H1 (cell line): ENCODE data around the gene LAMC3. TPM values are rescaled to one million over a fixed set of nuclear protein-coding genes. Genes with fewer than 3 reads are reported as not detected.
A peak's percentile ranks its signal among the peaks of the same experiment; 100 is the strongest.

Source experiments
- CTCF ChIA-PET: fragments of 300-600 bp; sonication (Branson Sonifier 250); formaldehyde crosslinking; loops from one replicate; lab custom pipeline; 2021; ENCODE audit not compliant: partially characterized antibody; lab: Charles Lee
- POLR2A ChIA-PET: fragments of 300-600 bp; sonication (Branson Sonifier 250); formaldehyde crosslinking; loops from one replicate; lab custom pipeline; 2021; ENCODE audit warnings: inconsistent platforms; ENCODE audit not compliant: partially characterized antibody; lab: Charles Lee
- DNase-seq, 2 experiments: peaks; one replicate each; pipeline versions ENCODE4 v3.0.0 to v3.0.0-alpha.2; 2010 to 2022; ENCODE audit warnings: low spot score in 2 of 2, low read depth in 1 of 2, mixed read lengths in 1 of 2
- FAIRE-seq: peaks from 2 replicates; lab custom pipeline; 2011; peaks lifted over from hg19 to GRCh38; lab: Jason Lieb, UNC
- H2AFZ ChIP-seq: 2 replicates; pipeline ENCODE4 v1.8.1; 2012; ENCODE audit warnings: low read length, inconsistent platforms
- H2AK5ac ChIP-seq: 2 replicates; pipeline ENCODE4 v1.6.1; 2013; ENCODE audit warnings: low read depth, low read length
- H2BK120ac ChIP-seq: replicated peaks from 2 replicates; pipeline ENCODE3; 2013; ENCODE audit warnings: low read depth, low read length, inconsistent platforms
- H2BK12ac ChIP-seq: 2 replicates; pipeline ENCODE4 v1.6.1; 2013; ENCODE audit warnings: low read depth, low read length
- H2BK15ac ChIP-seq: 2 replicates; pipeline ENCODE4 v1.6.1; 2013; ENCODE audit warnings: low read length
- H2BK20ac ChIP-seq: 2 replicates; pipeline ENCODE4 v1.6.1; 2013; ENCODE audit warnings: low read length
- H2BK5ac ChIP-seq: 2 replicates; pipeline ENCODE4 v1.6.1; 2013; ENCODE audit warnings: low read depth, low read length
- H3K14ac ChIP-seq: 2 replicates; pipeline ENCODE4 v1.6.1; 2013; ENCODE audit warnings: inconsistent platforms; ENCODE audit not compliant: insufficient read length
- H3K18ac ChIP-seq: 2 replicates; pipeline ENCODE4 v1.6.1; 2013; ENCODE audit warnings: low read length; ENCODE audit errors: extremely low read depth
- H3K23ac ChIP-seq: 2 replicates; pipeline ENCODE4 v1.6.1; 2013; ENCODE audit warnings: inconsistent platforms; ENCODE audit not compliant: insufficient read length
- H3K23me2 ChIP-seq: 2 replicates; pipeline ENCODE4 v1.6.1; 2013; ENCODE audit warnings: low read depth, low read length
- H3K27ac ChIP-seq: 2 replicates; pipeline ENCODE4 v1.6.1; 2011; ENCODE audit warnings: low read depth, low read length, inconsistent platforms
- H3K27me3 ChIP-seq, 4 experiments: replicated peaks in 1 of 4; 1 replicate in 1 of 4; 2 replicates in 3 of 4; pipeline versions ENCODE4 v1.6.1 to v1.8.1; 2011 to 2013; ENCODE audit warnings: low read length in 3 of 4, mild to moderate bottlenecking in 3 of 4, inconsistent platforms in 2 of 4, mixed read lengths in 2 of 4, moderate library complexity in 1 of 4; ENCODE audit not compliant: control insufficient read depth in 3 of 4, insufficient read depth in 3 of 4; ENCODE audit errors: extremely low read depth in 1 of 4
- H3K36me3 ChIP-seq, 4 experiments: 2 replicates each; pipeline versions ENCODE4 v1.6.1 to v1.8.1; 2011 to 2013; ENCODE audit warnings: mild to moderate bottlenecking in 4 of 4, low read length in 3 of 4, moderate library complexity in 2 of 4, control low read depth in 1 of 4, inconsistent platforms in 1 of 4; ENCODE audit not compliant: insufficient read depth in 4 of 4, control insufficient read depth in 2 of 4
- H3K4ac ChIP-seq: replicated peaks from 2 replicates; pipeline ENCODE3; 2013; ENCODE audit warnings: low read length, low read depth, mixed read lengths, inconsistent platforms; ENCODE audit not compliant: insufficient read length
- H3K4me1 ChIP-seq, 4 experiments: replicated peaks in 1 of 4; 1 replicate in 1 of 4; 2 replicates in 3 of 4; pipeline versions ENCODE4 v1.6.1 to v1.8.1; 2011 to 2013; ENCODE audit warnings: low read length in 3 of 4, inconsistent platforms in 2 of 4, mixed read lengths in 1 of 4; ENCODE audit not compliant: insufficient read depth in 4 of 4, control insufficient read depth in 3 of 4
- H3K4me2 ChIP-seq, 2 experiments: 2 replicates each; pipeline versions ENCODE4 v1.6.1 to v1.8.1; 2011 to 2013; ENCODE audit warnings: low read depth in 2 of 2, low read length in 2 of 2, control low read depth in 1 of 2, inconsistent platforms in 1 of 2, mild to moderate bottlenecking in 1 of 2; ENCODE audit not compliant: insufficient read depth in 1 of 2
- H3K4me3 ChIP-seq, 4 experiments: fragments of 200-600, 300-600 bp in 1 of 4; sonication (generic), shearing (Covaris generic), sonication (Bioruptor Twin) in 1 of 4; 2 replicates each; pipeline versions ENCODE4 v1.5.1 to v1.8.1; 2011 to 2016; ENCODE audit warnings: low read length in 4 of 4, low read depth in 3 of 4, control low read depth in 2 of 4, inconsistent platforms in 2 of 4, mild to moderate bottlenecking in 2 of 4, mixed read lengths in 1 of 4, moderate library complexity in 1 of 4; ENCODE audit not compliant: insufficient read depth in 2 of 4; ENCODE audit errors: extremely low read depth in 1 of 4
- H3K56ac ChIP-seq: replicated peaks from 2 replicates; pipeline ENCODE3; 2013; ENCODE audit warnings: low read depth, mild to moderate bottlenecking, mixed read lengths, low read length, inconsistent platforms; ENCODE audit not compliant: insufficient read length
- H3K79me1 ChIP-seq: 2 replicates; pipeline ENCODE4 v1.6.1; 2013; ENCODE audit warnings: low read depth, low read length, control low read depth
- H3K79me2 ChIP-seq, 2 experiments: 2 replicates each; pipeline versions ENCODE4 v1.6.1 to v1.8.1; 2012 to 2013; ENCODE audit warnings: low read length in 2 of 2, mild to moderate bottlenecking in 2 of 2, inconsistent platforms in 1 of 2; ENCODE audit not compliant: insufficient read depth in 2 of 2, control insufficient read depth in 1 of 2
- H3K9ac ChIP-seq, 4 experiments: replicated peaks in 1 of 4; 1 replicate in 1 of 4; 2 replicates in 3 of 4; pipeline versions ENCODE4 v1.6.1 to v1.8.1; 2011 to 2013; ENCODE audit warnings: low read depth in 3 of 4, low read length in 3 of 4, control low read depth in 2 of 4, mild to moderate bottlenecking in 2 of 4, moderate library complexity in 2 of 4, inconsistent platforms in 1 of 4; ENCODE audit errors: extremely low read depth in 1 of 4
- H3K9me3 ChIP-seq, 2 experiments: 2 replicates each; pipeline versions ENCODE4 v1.6.1 to v1.8.1; 2012 to 2013; ENCODE audit warnings: mild to moderate bottlenecking in 2 of 2, moderate library complexity in 2 of 2, control low read depth in 1 of 2, inconsistent platforms in 1 of 2, low read depth in 1 of 2, low read length in 1 of 2, mixed read lengths in 1 of 2; ENCODE audit not compliant: insufficient read depth in 2 of 2
- H4K20me1 ChIP-seq, 2 experiments: replicated peaks in 1 of 2; 2 replicates each; pipeline versions ENCODE3 to v1.8.1; 2011 to 2013; ENCODE audit warnings: inconsistent platforms in 2 of 2, low read length in 2 of 2, mild to moderate bottlenecking in 1 of 2; ENCODE audit not compliant: insufficient read depth in 2 of 2, control insufficient read depth in 1 of 2
- H4K5ac ChIP-seq: 2 replicates; pipeline ENCODE4 v1.6.1; 2013; ENCODE audit warnings: low read length, low read depth, mixed read lengths, inconsistent platforms; ENCODE audit not compliant: insufficient read length
- H4K8ac ChIP-seq: 2 replicates; pipeline ENCODE4 v1.8.0; 2013; ENCODE audit warnings: mild to moderate bottlenecking, moderate library complexity, low read length, inconsistent platforms; ENCODE audit not compliant: insufficient read depth; ENCODE audit errors: extremely low read depth
- H4K91ac ChIP-seq: replicated peaks from 2 replicates; pipeline ENCODE3; 2013; ENCODE audit warnings: low read length, mixed read lengths, inconsistent platforms; ENCODE audit not compliant: insufficient read length
- BCL11A ChIP-seq, 2 experiments: IDR thresholded peaks; one replicate each; pipeline ENCODE4 v1.6.1; 2011; ENCODE audit warnings: low read depth in 2 of 2, low read length in 2 of 2, mild to moderate bottlenecking in 2 of 2
- CEBPB ChIP-seq: IDR thresholded peaks from 2 replicates; pipeline ENCODE4 v1.6.1; 2012; ENCODE audit warnings: low read depth, low read length
- CHD2 ChIP-seq: IDR thresholded peaks from 2 replicates; pipeline ENCODE4 v1.6.1; 2012; ENCODE audit warnings: low read length, improper control_type of control experiment
- FOSL1 ChIP-seq: IDR thresholded peaks from 2 replicates; pipeline ENCODE4 v1.6.1; 2011; ENCODE audit warnings: mild to moderate bottlenecking, low read depth, low read length, moderate library complexity; ENCODE audit not compliant: insufficient read depth
- HDAC2 ChIP-seq, 2 experiments: fragments of 300-600 bp in 1 of 2; sonication (generic) in 1 of 2; IDR thresholded peaks; 2 replicates each; pipeline ENCODE4 v1.6.1; 2011 to 2012; ENCODE audit warnings: low read depth in 2 of 2, low read length in 2 of 2, mild to moderate bottlenecking in 2 of 2, moderate library complexity in 2 of 2, borderline replicate concordance in 1 of 2, inconsistent platforms in 1 of 2
- POLR2A ChIP-seq, 2 experiments: IDR thresholded peaks; 1 replicate in 1 of 2; 2 replicates in 1 of 2; pipeline ENCODE4 v1.6.1; 2011; ENCODE audit warnings: low read depth in 2 of 2, low read length in 2 of 2, mild to moderate bottlenecking in 2 of 2; ENCODE audit errors: control extremely low read depth in 1 of 2
- SRF ChIP-seq: IDR thresholded peaks from 2 replicates; pipeline ENCODE4 v1.6.1; 2011; ENCODE audit warnings: mild to moderate bottlenecking, low read depth, low read length, moderate library complexity
- TAF7 ChIP-seq: optimal IDR thresholded peaks from 2 replicates; pipeline ENCODE3; 2011; ENCODE audit warnings: low read depth, mild to moderate bottlenecking, inconsistent platforms, low read length, moderate library complexity, borderline replicate concordance
- WGBS, 2 experiments: shearing (Covaris generic) in 1 of 2; methylation state at CpG; one replicate each; pipeline versions ENCODE4 v1.1.6 to v1.1.7; 2013 to 2015; ENCODE audit warnings: low lambda C conversion rate in 2 of 2, mixed read lengths in 2 of 2, inconsistent platforms in 1 of 2, low coverage in 1 of 2, missing lambda C conversion rate in 1 of 2; ENCODE audit not compliant: insufficient replicate concordance in 2 of 2, insufficient coverage in 1 of 2, insufficient read length in 1 of 2; ENCODE audit errors: extremely low coverage in 1 of 2, missing lambda C conversion rate in 1 of 2; 5-methylcytosine and 5-hydroxymethylcytosine counted together
- polyA plus RNA-seq, 7 experiments: library from polyadenylated mRNA; depleted of rRNA in 3 of 7; stranded (reverse) in 5 of 7; unstranded in 2 of 7; fragments of >200 nt in 5 of 7; fragments of 200-250 nt in 2 of 7; gene quantifications; 1 replicate in 5 of 7; 2 replicates in 1 of 7; 4 replicates in 1 of 7; pipeline versions ENCODE4 v1.2.1 to v1.2.3, GENCODE V29; 2011 to 2013; ENCODE audit warnings: missing spikeins in 2 of 7, mixed read lengths in 2 of 7
- total RNA-seq: library from RNA; stranded (reverse); fragmentation: NEBNext Ultra II Directional; extraction: Animal tissue kit (Norgen Biotek cat#: 25700); gene quantifications from 2 replicates; pipeline ENCODE4 v1.2.1, GENCODE V29; 2021

Gene LAMC3
- total and polyA plus RNA-seq, 2 of the 8 experiments (the other 6 are each of a cell fraction or from before 2014, with no cell fraction given) = 9.3 to 12.3 TPM

- no peaks in the 10 kb centered on the region for H3K79me2 ChIP-seq
- no peak overlapping the region for H3K23ac ChIP-seq
- H2BK12ac ChIP-seq = no peak overlapping the region
- 73% methylated on average over 13 of the region's 14 CpGs; no CpG with 5 or more reads in 1 of the 2 experiments for WGBS, 2 experiments
- H2BK15ac ChIP-seq = no peak overlapping the region
- H2AK5ac ChIP-seq = no peak overlapping the region
- no peaks in the 10 kb centered on the region for H3K79me1 ChIP-seq
- H2AFZ ChIP-seq = no peak overlapping the region
- H4K20me1 ChIP-seq = peaks cover 0 to 4% of the 10 kb centered on the region in 2 experiments
- H4K91ac ChIP-seq = no peak overlapping the region
- no peaks in the 10 kb centered on the region for H3K27me3 ChIP-seq
- H2BK120ac ChIP-seq = no peak overlapping the region
- H3K36me3 ChIP-seq = no peaks in the 10 kb centered on the region
- H4K5ac ChIP-seq = no peak overlapping the region
- H3K4me2 ChIP-seq = no peak overlapping the region
- H3K27ac ChIP-seq = no peak overlapping the region
- no peak overlapping the region for H3K56ac ChIP-seq
- H2BK20ac ChIP-seq = no peak overlapping the region
- no peak overlapping the region for H3K9ac ChIP-seq
- no peak overlapping the region for H3K18ac ChIP-seq
- DNase-seq = no peak
- TF ChIP-seq CEBPB (no peak), FOSL1 (no peak), SRF (no peak), BCL11A (IDR thresholded peaks at IDR 0.05; ENCODE audit: low read depth in 2 of 2, low read length in 2 of 2) (no peak), TAF7 (no peak), HDAC2 (IDR thresholded peaks at IDR 0.05; ENCODE audit: borderline replicate concordance in 1 of 2, low read depth in 2 of 2, low read length in 2 of 2) (no peak), POLR2A (IDR thresholded peaks at IDR 0.05; ENCODE audit: control extremely low read depth in 1 of 2, low read depth in 2 of 2, low read length in 2 of 2) (no peak), CHD2 (no peak)
- H3K14ac ChIP-seq = no peak overlapping the region
- FAIRE-seq = no peak
- CTCF ChIA-PET = interaction anchor here (1.2 to 3.0 kb wide), 2 partner anchors 12 to 21 kb away, joined by 4 to 25 read pairs; no protein-coding TSS in a partner anchor
- H3K4me1 ChIP-seq = no peaks in the 10 kb centered on the region
- POLR2A ChIA-PET = interaction anchor here (1.1 to 2.2 kb wide), 3 partner anchors 29 to 44 kb away, joined by 3 to 8 read pairs (median 3); no protein-coding TSS in a partner anchor
- H4K8ac ChIP-seq = no peak overlapping the region; the same call in 1 of the 2 replicates
- H3K23me2 ChIP-seq = peaks cover 5% of the 10 kb centered on the region; the same call in 1 of the 2 replicates
- H3K9me3 ChIP-seq = no peaks in the 10 kb centered on the region
- 0 out of 2 replicates have a peak overlapping the region, but pooled peaks have one; percentile 35 for H2BK5ac ChIP-seq
- H3K4me3 ChIP-seq = no peak overlapping the region
- H3K4ac ChIP-seq = no peak overlapping the region
Measured at GRCh38 chr9:131068076-131068816, 59.3 kb downstream of the LAMC3 start.
